Measurements from ENCODE around the gene PADI2.
A peak's percentile ranks its signal among the peaks of the same experiment; 100 is the strongest.

Gene PADI2

GRCh38 chr1:17119076-17119772, at the start of gene PADI2:
TSS of gene PADI2 (minus strand) at chr1:17119451. CDS start at chr1:17119371, 80 bp downstream.
- DNase-seq (ENCODE audit: low read depth in 4 of 4, low spot score in 1 of 4), result peak in 3 of 4 experiments; percentile 23 to 62 (median 42)

DNA sequence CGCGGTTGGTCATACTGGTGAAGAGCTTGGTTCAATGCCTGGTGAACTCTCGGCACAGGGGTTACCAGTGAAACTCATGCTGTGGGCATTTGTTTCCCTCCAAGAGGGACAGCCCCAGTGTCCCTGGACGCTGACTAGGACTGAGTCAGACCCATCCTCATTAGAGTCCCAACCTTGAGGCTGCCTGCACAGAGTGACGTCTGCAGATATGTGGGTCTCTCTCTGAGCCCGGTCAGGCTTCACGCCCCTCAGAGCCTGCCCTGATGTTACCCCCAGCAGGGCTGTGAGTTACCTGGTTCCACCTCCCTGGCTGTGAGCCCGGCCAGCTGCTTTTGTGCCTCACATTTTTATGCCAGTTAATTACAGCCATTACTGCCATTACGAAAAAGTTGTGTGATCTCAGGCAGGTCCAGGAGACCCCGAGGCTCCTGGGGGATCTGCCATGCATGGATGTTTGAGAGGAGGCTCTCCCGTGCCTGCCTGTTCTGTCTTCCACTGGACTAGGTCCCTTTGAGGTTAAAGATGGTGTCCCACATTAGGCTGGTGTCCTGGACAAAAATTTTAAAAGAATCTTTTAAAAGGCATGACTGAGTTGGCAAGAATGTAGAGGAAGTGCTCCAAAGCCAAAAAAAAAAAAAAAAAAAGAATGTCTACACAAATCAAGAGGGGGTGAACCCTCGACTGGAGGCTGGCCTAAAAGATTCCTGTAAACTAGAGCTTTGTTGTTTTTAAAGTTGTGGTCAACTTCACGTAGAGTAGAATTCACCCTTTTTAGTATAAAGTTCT, 49.0 kb upstream of the PADI2 start:
- no peak for DNase-seq (ENCODE audit: low read depth in 4 of 4, low spot score in 1 of 4)

DNA sequence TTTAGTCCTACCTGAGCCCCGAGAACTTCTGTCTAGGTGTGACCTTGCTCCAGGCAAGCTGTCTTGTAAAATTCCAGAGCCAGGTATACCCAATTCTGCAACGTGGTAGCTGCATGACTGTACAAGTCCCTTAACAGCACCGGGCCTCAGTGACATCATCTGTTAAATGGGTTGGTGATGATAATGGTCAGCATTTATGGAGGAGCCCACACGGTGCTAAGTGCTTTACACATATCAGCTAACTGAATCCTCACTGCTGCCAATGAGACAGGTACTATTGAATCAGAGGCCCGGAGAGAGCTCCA, 48.5 kb upstream of the PADI2 start:
- DNase-seq (ENCODE audit: low read depth in 4 of 4, low spot score in 1 of 4), result no peak

GRCh38 chr1:17167041-17167785, 48.0 kb upstream of the PADI2 start:
- DNase-seq (ENCODE audit: low read depth in 4 of 4, low spot score in 1 of 4), result no peak

DNA sequence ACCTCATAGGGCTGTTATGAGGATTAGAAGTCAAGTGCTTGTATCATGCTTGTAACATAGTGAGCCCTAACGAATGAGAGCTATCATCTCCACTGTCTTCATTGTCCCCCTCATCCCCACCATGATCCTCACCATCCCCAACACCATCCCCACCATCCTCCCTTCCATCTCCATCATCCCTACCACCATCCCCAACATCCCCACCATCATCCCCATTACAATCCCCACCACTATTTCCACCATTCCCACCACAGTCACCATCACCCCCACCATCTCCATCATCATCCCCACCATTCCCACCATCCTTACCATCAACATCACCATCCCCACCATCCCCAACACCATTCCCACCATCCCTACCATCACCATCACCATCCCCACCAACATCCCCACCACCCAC, 46.6 kb upstream of the PADI2 start:
- no peak for DNase-seq (ENCODE audit: low read depth in 4 of 4, low spot score in 1 of 4)

DNA sequence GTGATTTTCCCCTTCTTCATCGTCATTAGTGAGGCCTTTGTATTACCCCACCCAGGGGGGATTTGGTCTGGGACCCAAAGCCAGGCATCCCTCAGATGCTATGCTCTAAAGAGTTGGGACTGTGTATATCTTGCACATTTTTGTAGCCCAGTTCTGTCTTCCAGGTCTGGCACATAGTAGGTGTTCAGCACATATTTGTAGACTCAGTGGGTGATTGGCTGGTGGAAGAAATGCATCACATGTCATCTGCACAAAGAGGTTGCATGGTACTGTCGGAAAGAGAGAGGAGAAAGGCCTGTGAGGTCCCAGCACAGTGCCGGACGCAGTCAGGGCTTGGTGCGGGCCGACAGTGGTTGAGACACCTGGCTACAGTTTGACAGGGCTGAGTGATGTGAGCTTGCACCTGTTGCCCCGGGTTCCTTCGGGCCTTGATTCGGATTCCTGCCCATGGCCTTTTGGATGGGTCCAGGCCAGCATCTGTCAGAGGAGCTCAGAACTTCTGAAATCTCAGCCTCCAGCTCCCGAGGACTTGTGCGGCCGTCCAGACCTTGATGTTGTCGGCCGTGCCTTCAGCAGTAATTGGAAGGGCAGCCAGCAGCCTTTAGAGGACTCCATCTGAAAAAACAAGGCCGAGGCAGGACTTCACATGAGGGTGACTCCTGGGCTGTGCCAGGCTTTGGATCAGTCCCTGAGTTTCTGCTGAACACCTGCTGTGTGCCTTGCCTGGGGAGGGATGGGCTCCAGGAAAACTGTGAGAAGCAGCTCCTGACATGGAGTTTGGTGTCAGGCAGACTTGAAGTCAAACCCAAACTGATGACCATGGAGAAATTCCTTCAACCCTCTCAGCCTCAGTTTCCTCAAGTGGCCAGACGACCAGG, 44.8 kb upstream of the PADI2 start:
- no peak for DNase-seq (ENCODE audit: low read depth in 4 of 4, low spot score in 1 of 4)

GRCh38 chr1:17163371-17163770, 44.1 kb upstream of the PADI2 start:
- DNase-seq (ENCODE audit: low read depth in 4 of 4, low spot score in 1 of 4), result no peak

DNA sequence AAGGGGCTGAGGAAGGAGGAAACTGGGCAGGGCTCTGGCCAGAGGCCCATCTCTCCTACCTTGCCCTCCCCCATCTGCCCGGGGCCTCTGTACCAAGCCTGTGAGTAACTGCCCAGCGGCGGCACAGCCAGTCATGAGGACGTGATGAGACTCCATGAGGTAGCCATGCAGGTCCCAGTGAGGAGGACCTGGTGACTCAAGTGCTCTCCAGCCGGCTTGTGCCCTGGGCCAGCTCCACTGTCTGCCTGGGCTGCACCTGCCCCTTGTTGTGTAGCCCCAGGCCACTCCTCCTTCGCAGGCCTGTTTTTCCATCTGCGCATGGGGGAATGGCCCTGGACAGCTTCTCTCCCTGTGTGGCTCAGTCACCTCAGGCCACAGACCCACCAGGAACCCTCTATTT, 43.7 kb upstream of the PADI2 start:
- no peak for DNase-seq (ENCODE audit: low read depth in 4 of 4, low spot score in 1 of 4)

DNA sequence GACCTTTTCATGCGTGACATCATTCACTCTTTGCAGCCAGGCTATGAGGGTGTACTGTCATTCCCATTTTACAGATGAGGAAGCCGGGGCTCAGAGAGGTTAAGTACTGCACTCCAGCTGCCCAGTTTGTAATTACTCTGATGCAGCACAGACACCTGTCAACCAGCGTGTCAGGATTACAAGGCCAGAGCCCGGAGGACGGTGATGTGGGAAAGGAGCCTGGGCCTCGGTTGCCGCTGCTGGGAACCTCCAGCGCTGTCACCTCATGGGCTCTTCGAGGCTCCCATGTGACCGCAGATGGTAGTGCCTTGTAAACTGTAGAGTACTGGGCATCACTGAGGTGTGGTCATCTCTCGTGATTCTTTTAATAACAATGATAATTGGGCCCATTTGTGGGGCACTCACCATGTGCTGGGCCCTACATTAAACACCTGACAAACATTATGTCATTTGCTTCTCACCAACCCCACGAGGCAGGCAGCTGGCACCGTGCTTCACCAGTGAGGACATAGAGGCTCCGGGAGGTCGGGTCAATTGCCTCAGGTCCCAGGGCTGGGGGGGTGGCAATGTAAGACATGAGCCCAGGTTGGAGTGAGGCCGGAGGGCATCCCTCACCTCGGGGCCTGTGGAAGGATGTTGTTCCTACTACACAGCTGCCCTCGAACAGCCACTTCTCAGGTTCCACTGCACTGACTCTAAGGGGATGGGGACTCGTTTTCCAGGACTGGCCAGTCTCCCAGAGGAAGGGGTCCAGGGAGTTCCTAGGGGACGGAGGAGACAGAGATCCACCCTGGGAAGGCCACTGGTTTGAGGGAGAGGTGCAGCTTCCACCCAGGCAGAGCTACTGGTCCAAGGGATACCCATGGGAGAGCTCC, 42.9 kb upstream of the PADI2 start:
- no peak for DNase-seq (ENCODE audit: low read depth in 4 of 4, low spot score in 1 of 4)

- DNase-seq (ENCODE audit: low read depth in 4 of 4, low spot score in 1 of 4), result no peak
These were observed 42.0 kb upstream of the PADI2 start for GRCh38 chr1:17161137-17161740.

DNA sequence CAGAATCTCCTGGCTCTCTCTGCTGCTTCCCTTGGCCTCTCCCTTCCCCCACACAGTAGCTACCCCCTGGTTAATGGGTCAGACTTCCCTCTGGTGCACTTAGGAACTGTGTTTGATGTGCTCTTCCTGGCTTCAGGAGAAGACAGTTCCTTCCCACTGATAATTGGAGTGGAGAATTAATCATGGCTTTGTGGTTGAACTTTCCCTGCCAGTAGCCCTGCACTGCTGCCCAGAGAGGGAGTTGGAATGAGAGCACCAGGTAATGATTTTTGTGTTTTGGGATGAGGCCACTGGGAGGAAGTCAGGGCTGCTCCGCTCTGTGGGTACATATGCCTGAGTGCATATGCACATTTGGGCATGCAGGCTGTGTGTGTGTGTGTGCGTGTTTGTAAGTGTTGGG, 39.7 kb upstream of the PADI2 start:
- DNase-seq (ENCODE audit: low read depth in 4 of 4, low spot score in 1 of 4), result no peak

- no peak for DNase-seq (ENCODE audit: low read depth in 4 of 4, low spot score in 1 of 4)
These were observed 36.9 kb upstream of the PADI2 start for GRCh38 chr1:17156108-17156507.

- DNase-seq (ENCODE audit: low read depth in 4 of 4, low spot score in 1 of 4), result no peak
These were observed 36.1 kb upstream of the PADI2 start for GRCh38 chr1:17155257-17155920.

GRCh38 chr1:17149771-17150170, 30.5 kb upstream of the PADI2 start:
- DNase-seq (ENCODE audit: low read depth in 4 of 4, low spot score in 1 of 4), result no peak

DNA sequence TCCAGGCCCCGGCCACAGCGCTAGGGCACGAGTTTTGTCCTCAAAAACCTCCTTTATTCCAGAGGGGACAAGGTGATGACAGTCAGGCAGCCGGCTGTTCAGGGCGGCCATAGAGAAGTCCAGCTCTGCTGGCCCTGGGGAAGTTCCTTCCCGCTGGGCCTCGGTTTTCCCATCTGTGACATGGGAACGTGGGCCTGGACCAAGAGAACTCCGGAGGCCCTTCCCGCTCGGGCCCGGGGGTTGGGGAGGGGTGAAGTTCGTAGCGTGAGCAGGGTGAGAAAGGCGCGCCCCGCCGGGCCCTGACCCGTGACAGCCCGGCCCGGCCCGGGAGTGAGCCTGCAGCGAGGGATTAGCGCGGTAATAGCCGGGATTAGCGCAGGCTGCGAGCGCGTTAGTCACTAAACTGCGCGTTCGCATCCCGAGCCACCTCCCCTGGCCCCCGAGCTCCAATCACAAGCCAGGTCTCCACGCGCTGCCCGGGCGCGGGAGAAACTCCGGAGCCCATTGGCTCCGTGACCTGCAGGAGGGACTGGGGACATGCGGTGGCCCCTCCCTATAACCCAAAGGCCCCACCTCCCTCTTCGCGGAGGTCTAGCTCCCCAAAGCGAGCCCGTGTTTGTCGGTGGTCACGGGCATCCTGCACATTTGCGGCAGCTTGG, 29.8 kb upstream of the PADI2 start:
- DNase-seq (ENCODE audit: low read depth in 4 of 4, low spot score in 1 of 4), result no peak

DNA sequence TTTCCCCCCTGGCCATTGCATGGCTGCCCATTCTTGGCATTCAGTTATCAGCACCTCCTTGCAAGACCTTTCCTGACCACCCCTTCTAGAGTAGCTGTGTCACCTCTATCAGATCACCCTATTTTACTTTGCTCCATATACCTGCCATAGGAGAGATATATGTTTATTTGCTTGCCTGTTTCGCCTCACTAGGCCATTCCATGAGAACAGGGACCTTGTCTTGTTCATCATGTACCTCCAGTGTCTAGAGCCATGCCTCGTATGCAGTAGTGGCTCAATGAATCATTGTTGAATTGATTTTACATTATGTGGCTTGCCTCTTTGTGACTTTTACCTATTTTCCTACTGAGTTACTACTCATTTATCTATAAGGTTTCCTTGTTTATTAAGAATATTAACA, 26.4 kb upstream of the PADI2 start:
- no peak for DNase-seq (ENCODE audit: low read depth in 4 of 4, low spot score in 1 of 4)

- DNase-seq (ENCODE audit: low read depth in 4 of 4, low spot score in 1 of 4), result no peak
These were observed 24.5 kb upstream of the PADI2 start for GRCh38 chr1:17143760-17144159.

DNA sequence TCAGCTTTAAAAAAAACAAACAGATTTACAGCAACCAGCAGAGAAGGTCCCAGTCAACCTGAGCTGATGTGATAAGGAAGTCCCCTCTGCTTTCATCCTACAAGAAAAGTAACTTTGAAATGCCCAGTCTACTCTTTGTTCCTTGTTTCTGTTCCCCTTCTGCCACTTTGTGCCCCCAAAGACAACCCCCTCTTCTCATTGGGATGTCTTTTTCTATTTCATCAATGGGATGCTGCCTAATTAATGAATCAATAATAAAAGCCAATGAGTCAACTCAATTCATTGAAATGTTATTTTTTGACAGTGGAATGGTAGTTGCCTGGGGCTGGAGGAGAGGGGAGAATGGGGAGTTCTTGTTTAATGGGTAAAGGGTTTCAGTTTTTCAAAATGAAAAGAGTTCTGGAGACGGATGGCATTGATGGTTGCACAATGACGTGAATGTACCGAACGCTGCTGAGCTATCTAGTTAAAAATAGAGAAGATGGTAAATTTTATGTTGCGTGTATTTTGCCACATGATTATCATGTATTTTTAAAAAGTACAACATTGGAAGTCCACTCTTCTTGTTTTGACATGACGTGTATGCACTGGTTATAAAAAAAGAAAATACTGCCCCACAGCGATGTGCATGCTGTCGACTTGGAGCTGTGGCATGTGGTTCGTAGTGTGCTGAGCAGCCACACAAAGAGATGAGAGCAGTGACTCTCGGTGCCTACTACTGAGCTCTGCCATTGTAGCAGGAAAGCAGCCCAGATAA, 22.4 kb upstream of the PADI2 start:
- DNase-seq (ENCODE audit: low read depth in 4 of 4, low spot score in 1 of 4), result no peak
